ENCODE data around the gene PRKCB.

PRKCB gene

DNA sequence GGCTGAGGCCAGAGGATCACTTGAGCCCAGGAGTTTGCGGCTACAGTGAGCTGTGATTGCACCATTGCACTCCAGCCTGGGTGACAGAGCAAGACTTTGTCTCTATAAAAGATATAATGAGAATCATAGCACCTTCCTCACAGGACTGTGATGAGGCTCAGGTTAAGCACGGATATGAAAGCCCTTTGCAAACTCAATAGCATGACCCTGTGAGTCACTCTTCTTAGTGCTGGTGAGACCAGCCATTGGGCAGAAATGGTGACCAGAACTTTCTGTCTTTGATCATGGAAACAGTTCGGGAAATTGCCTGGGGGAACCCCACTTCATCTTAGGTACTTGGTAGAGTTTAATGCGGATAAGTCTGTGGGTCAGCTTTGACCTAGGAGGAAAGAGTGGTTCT lies 144.2 kb downstream of the PRKCB start:
- TF ChIP-seq CTCF (conservative IDR thresholded peaks at IDR 0.05; ENCODE audit: low read length) (no peak), EZH2phosphoT487 (IDR thresholded peaks at IDR 0.05; ENCODE audit: borderline replicate concordance) (no peak)
- Histone ChIP-seq H3K4me3 (ENCODE audit: low read length, poor library complexity, severe bottlenecking) (no peak overlapping the region), H3K9ac (ENCODE audit: low read depth, low read length, poor library complexity, severe bottlenecking) (no peak overlapping the region), H3K9me3 (ENCODE audit: insufficient read depth, low read depth, low read length) (no peaks in the 10 kb centered on the region), H3K9me2 (replicated peaks; ENCODE audit: low read depth, low read length) (no peaks in the 10 kb centered on the region), H3K36me3 (ENCODE audit: insufficient read depth, low read length) (no peaks in the 10 kb centered on the region; the same call in 1 of the 2 replicates), H3K4me2 (ENCODE audit: low read depth, low read length, poor library complexity, severe bottlenecking) (no peak overlapping the region), H3K27me3 (ENCODE audit: insufficient read depth, low read length, poor library complexity, severe bottlenecking) (no peaks in the 10 kb centered on the region), H2AFZ (ENCODE audit: low read length) (no peak overlapping the region), H4K20me1 (ENCODE audit: insufficient read depth, low read length, poor library complexity, severe bottlenecking) (no peaks in the 10 kb centered on the region), H3K79me2 (ENCODE audit: insufficient read depth, low read length) (peaks cover 37% of the 10 kb centered on the region), H3K4me1 (ENCODE audit: insufficient read depth, low read length, poor library complexity, severe bottlenecking) (peaks cover 29% of the 10 kb centered on the region), H3F3A (ENCODE audit: low read depth) (0 out of 2 replicates have a peak, but pooled peaks cover 3% of the 10 kb centered on the region)

GRCh38 chr16:23981429-23982399 lies 145.9 kb downstream of the PRKCB start:
- Histone ChIP-seq H2AFZ (ENCODE audit: low read length) (no peak overlapping the region), H3K4me2 (ENCODE audit: low read depth, low read length, poor library complexity, severe bottlenecking) (no peak overlapping the region), H3K9me3 (ENCODE audit: insufficient read depth, low read depth, low read length) (no peaks in the 10 kb centered on the region), H3K4me3 (ENCODE audit: low read length, poor library complexity, severe bottlenecking) (no peak overlapping the region), H3K27me3 (ENCODE audit: insufficient read depth, low read length, poor library complexity, severe bottlenecking) (no peaks in the 10 kb centered on the region), H3K36me3 (ENCODE audit: insufficient read depth, low read length) (peaks cover 6% of the 10 kb centered on the region; the same call in 1 of the 2 replicates), H3K9ac (ENCODE audit: low read depth, low read length, poor library complexity, severe bottlenecking) (no peak overlapping the region), H4K20me1 (ENCODE audit: insufficient read depth, low read length, poor library complexity, severe bottlenecking) (no peaks in the 10 kb centered on the region), H3K79me2 (ENCODE audit: insufficient read depth, low read length) (peaks cover 26% of the 10 kb centered on the region), H3K9me2 (replicated peaks; ENCODE audit: low read depth, low read length) (no peaks in the 10 kb centered on the region), H3F3A (ENCODE audit: low read depth) (0 out of 2 replicates have a peak, but pooled peaks cover 3% of the 10 kb centered on the region), H3K4me1 (ENCODE audit: insufficient read depth, low read length, poor library complexity, severe bottlenecking) (peaks cover 15% of the 10 kb centered on the region)
- no peak for TF ChIP-seq CTCF (conservative IDR thresholded peaks at IDR 0.05; ENCODE audit: low read length)
- no peak for TF ChIP-seq EZH2phosphoT487 (IDR thresholded peaks at IDR 0.05; ENCODE audit: borderline replicate concordance)

DNA sequence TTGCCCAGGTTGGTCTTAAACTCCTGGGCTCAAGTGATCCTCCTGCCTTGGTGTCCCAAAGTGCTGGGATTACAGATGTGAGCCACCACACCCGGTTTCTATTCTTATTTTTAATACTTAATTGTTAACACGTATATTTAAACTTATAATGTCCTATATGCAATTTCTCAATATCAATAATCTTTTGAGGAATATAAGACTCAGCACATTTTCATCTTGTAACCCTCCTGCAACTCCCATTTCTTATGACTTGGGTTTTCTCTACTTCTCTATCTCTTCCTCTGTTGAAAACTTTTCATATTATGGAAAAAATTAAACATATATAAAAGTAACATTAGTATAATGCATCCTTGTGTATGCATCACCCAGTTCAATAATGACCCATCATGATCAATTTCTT lies 150.7 kb downstream of the PRKCB start:
- Histone ChIP-seq H3K79me2 (ENCODE audit: insufficient read depth, low read length) (no peaks in the 10 kb centered on the region), H2AFZ (ENCODE audit: low read length) (no peak overlapping the region), H3K9me3 (ENCODE audit: insufficient read depth, low read depth, low read length) (no peaks in the 10 kb centered on the region), H3K27me3 (ENCODE audit: insufficient read depth, low read length, poor library complexity, severe bottlenecking) (no peaks in the 10 kb centered on the region), H3K4me2 (ENCODE audit: low read depth, low read length, poor library complexity, severe bottlenecking) (no peak overlapping the region), H4K20me1 (ENCODE audit: insufficient read depth, low read length, poor library complexity, severe bottlenecking) (no peaks in the 10 kb centered on the region), H3K4me1 (ENCODE audit: insufficient read depth, low read length, poor library complexity, severe bottlenecking) (peaks cover 6% of the 10 kb centered on the region), H3F3A (ENCODE audit: low read depth) (no peaks in the 10 kb centered on the region), H3K9me2 (replicated peaks; ENCODE audit: low read depth, low read length) (no peaks in the 10 kb centered on the region), H3K4me3 (ENCODE audit: low read length, poor library complexity, severe bottlenecking) (no peak overlapping the region), H3K9ac (ENCODE audit: low read depth, low read length, poor library complexity, severe bottlenecking) (no peak overlapping the region), H3K36me3 (ENCODE audit: insufficient read depth, low read length) (peaks cover 18% of the 10 kb centered on the region; the same call in 1 of the 2 replicates)
- TF ChIP-seq EZH2phosphoT487 (IDR thresholded peaks at IDR 0.05; ENCODE audit: borderline replicate concordance) (no peak), CTCF (conservative IDR thresholded peaks at IDR 0.05; ENCODE audit: low read length) (no peak)
